Posterior cingulate gyrus (tissue), 11 donors: ENCODE results near the gene PCGF5.

ENCODE experiments used
- DNase-seq, 10 donors: peaks; one replicate each; pipeline versions ENCODE4 v3.0.0 to v3.0.0-alpha.2; 2020 to 2021; ENCODE audit warnings: mixed read lengths in 3 of 10
- intact Hi-C: fragments of 100-400 bp; cut with DNase I; formaldehyde crosslinking; loops from one replicate; pipeline ENCODE4 v1.15.1; 2023

The PCGF5 gene

GRCh38 chr10:91208642-91209041, 11.8 kb upstream of the PCGF5 start:
- intact Hi-C loops, result no loop called here
- DNase-seq, result no peak

GRCh38 chr10:91210014-91210413, 10.4 kb upstream of the PCGF5 start:
- no peak for DNase-seq
- intact Hi-C loops, result no loop called here

GRCh38 chr10:91210435-91210834, 10.0 kb upstream of the PCGF5 start:
- DNase-seq, result no peak
- intact Hi-C loops, result no loop called here

GRCh38 chr10:91211675-91212074, 8.8 kb upstream of the PCGF5 start:
- no peak for DNase-seq
- intact Hi-C loops, result no loop called here

GRCh38 chr10:91214911-91215310, 5.6 kb upstream of the PCGF5 start:
- intact Hi-C loops, result no loop called here
- no peak for DNase-seq

- intact Hi-C loops, result no loop called here
- no peak for DNase-seq
These were observed 5.1 kb upstream of the PCGF5 start for GRCh38 chr10:91215384-91215783.

GRCh38 chr10:91219371-91220193, 881 bp upstream of the PCGF5 start:
- DNase-seq, result no peak
- intact Hi-C loops, result loop anchor here (2.0 kb wide), 1 partner anchor 57 kb away; no protein-coding TSS in a partner anchor

- peak in 4 of 10 donors; percentile 10 to 70 (median 20) for DNase-seq
- intact Hi-C loops, result loop anchor here (2.0 kb wide), 1 partner anchor 58 kb away; no protein-coding TSS in a partner anchor
These were observed 652 bp downstream of the PCGF5 start for GRCh38 chr10:91220954-91221675.

- DNase-seq, result no peak
- intact Hi-C loops, result no loop called here
These were observed 5.6 kb downstream of the PCGF5 start for GRCh38 chr10:91226093-91226492.

GRCh38 chr10:91227576-91227975, 7.1 kb downstream of the PCGF5 start:
- intact Hi-C loops, result no loop called here

GRCh38 chr10:91229683-91230082, 9.2 kb downstream of the PCGF5 start:
- intact Hi-C loops, result no loop called here

More at GRCh38 chr10:91227576-91227975, 7.1 kb downstream of the PCGF5 start:
- no peak for DNase-seq

GRCh38 chr10:91238191-91238590, 17.7 kb downstream of the PCGF5 start:
- no peak for DNase-seq
- intact Hi-C loops, result no loop called here

More at GRCh38 chr10:91229683-91230082, 9.2 kb downstream of the PCGF5 start:
- no peak for DNase-seq

GRCh38 chr10:91239789-91240188, 19.3 kb downstream of the PCGF5 start:
- DNase-seq, result no peak
- intact Hi-C loops, result no loop called here

GRCh38 chr10:91242940-91243339, 22.5 kb downstream of the PCGF5 start:
- intact Hi-C loops, result no loop called here
- no peak for DNase-seq

- intact Hi-C loops, result no loop called here
- peak in 1 of 10 donors; percentile 9 for DNase-seq
These were observed 27.1 kb downstream of the PCGF5 start for GRCh38 chr10:91247360-91248111.

- intact Hi-C loops, result loop anchor here (2.0 kb wide), 2 partner anchors 87 to 243 kb away; no protein-coding TSS in a partner anchor
These were observed 29.2 kb downstream of the PCGF5 start for GRCh38 chr10:91249700-91250099.

GRCh38 chr10:91250341-91250740, 29.9 kb downstream of the PCGF5 start:
- DNase-seq, result no peak
- intact Hi-C loops, result loop anchor here (2.0 kb wide), 2 partner anchors 88 to 244 kb away; no protein-coding TSS in a partner anchor

More at GRCh38 chr10:91249700-91250099, 29.2 kb downstream of the PCGF5 start:
- no peak for DNase-seq

GRCh38 chr10:91251430-91252056, 31.1 kb downstream of the PCGF5 start:
- peak in 7 of 10 donors; percentile 16 to 77 (median 60) for DNase-seq
- intact Hi-C loops, result loop anchor here (1.0 to 2.0 kb wide), 4 partner anchors 89 to 340 kb away; no protein-coding TSS in a partner anchor

GRCh38 chr10:91253300-91253699, 32.8 kb downstream of the PCGF5 start:
- intact Hi-C loops, result no loop called here
- DNase-seq, result no peak

GRCh38 chr10:91257310-91257709, 36.8 kb downstream of the PCGF5 start:
- intact Hi-C loops, result no loop called here
- no peak for DNase-seq
